GM19395 (cell line): Measurements from ENCODE around the gene CD46.

ENCODE experiments used
- ATAC-seq: cut with Tn5 transposase; IDR thresholded peaks from one replicate; pipeline ENCODE4 v1.9.1; 2021; ENCODE audit warnings: mild to moderate bottlenecking, moderate library complexity; ENCODE audit not compliant: unreplicated experiment

Gene CD46

DNA sequence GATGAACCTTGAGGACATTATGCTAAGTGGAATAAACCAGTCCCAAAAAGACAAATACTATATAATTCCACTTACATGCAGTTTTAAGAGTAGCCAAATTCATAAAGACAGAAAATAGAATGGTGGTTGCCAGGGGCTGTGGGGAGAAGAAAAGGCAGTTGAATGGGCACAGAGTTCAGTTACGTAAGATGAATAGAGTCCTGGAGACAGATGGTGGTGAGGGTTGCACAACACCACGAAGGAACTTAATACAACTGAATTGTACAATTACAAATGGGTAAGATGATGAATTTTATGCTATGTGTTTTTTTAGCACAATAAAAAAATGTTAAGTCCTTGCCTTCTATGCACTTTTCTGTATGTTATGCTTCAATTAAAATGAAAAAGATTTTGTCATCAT lies 92.5 kb downstream of the CD46 start:
- no peak for ATAC-seq
